NCI-H748 (cell line): ENCODE results near the gene CFAP46.
A peak's percentile ranks its signal among the peaks of the same experiment; 100 is the strongest.
"Not testable (repeated sequence)": the region's sequence is repeated elsewhere in the genome, so short reads cannot be mapped to it uniquely, and the experiment has no call there.

Experiments
- DNase-seq: peaks from one replicate; lab custom pipeline; 2025; ENCODE audit not compliant: unreplicated experiment; lab: John Stamatoyannopoulos, UW

Gene CFAP46

GRCh38 chr10:132793213-132793612 lies 149.2 kb downstream of the CFAP46 start:
- DNase-seq, result no peak

GRCh38 chr10:132792796-132793195 lies 149.6 kb downstream of the CFAP46 start:
- no peak for DNase-seq

GRCh38 chr10:132792099-132792498 lies 150.3 kb downstream of the CFAP46 start:
- not testable (repeated sequence) for DNase-seq

GRCh38 chr10:132790934-132791829 lies 151.2 kb downstream of the CFAP46 start:
- no peak for DNase-seq

- DNase-seq, result no peak
These were observed 151.9 kb downstream of the CFAP46 start for GRCh38 chr10:132790470-132790869.

GRCh38 chr10:132789659-132790148 lies 152.7 kb downstream of the CFAP46 start:
- DNase-seq, result no peak

- no peak for DNase-seq
These were observed 153.5 kb downstream of the CFAP46 start for GRCh38 chr10:132788831-132789219.

GRCh38 chr10:132788180-132788830 lies 154.1 kb downstream of the CFAP46 start:
- DNase-seq, result peak; percentile 16

- peak; percentile 30 for DNase-seq
These were observed 154.7 kb downstream of the CFAP46 start for GRCh38 chr10:132787495-132788179.

GRCh38 chr10:132786884-132787494 lies 155.4 kb downstream of the CFAP46 start:
- peak; percentile 29 for DNase-seq

- DNase-seq, result no peak
These were observed 155.9 kb downstream of the CFAP46 start for GRCh38 chr10:132786476-132786883.

GRCh38 chr10:132785723-132786475 lies 156.5 kb downstream of the CFAP46 start, which contains the start of gene NKX6-2:
NKX6-2 (minus strand) TSS chr10:132786147; CDS start chr10:132785948, 199 bp downstream.
- peak; percentile 11 for DNase-seq

- no peak for DNase-seq
These were observed 157.3 kb downstream of the CFAP46 start for GRCh38 chr10:132784866-132785722.

GRCh38 chr10:132783940-132784865 lies 158.2 kb downstream of the CFAP46 start:
- DNase-seq, result no peak

- no peak for DNase-seq
These were observed 159.0 kb downstream of the CFAP46 start for GRCh38 chr10:132783165-132783939.

- no peak for DNase-seq
These were observed 160.8 kb downstream of the CFAP46 start for GRCh38 chr10:132781556-132781955.

GRCh38 chr10:132780356-132780755 lies 162.0 kb downstream of the CFAP46 start:
- DNase-seq, result no peak
